ENCODE measurements around the gene SUCO. TPM values are rescaled to one million over a fixed set of nuclear protein-coding genes. Genes with fewer than 3 reads are reported as not detected.

SUCO gene
- total and polyA plus RNA-seq, 2 of the 8 experiments (the other 6 are each of a cell fraction or from before 2014, with no cell fraction given), result 8.3 to 35.8 TPM

DNA sequence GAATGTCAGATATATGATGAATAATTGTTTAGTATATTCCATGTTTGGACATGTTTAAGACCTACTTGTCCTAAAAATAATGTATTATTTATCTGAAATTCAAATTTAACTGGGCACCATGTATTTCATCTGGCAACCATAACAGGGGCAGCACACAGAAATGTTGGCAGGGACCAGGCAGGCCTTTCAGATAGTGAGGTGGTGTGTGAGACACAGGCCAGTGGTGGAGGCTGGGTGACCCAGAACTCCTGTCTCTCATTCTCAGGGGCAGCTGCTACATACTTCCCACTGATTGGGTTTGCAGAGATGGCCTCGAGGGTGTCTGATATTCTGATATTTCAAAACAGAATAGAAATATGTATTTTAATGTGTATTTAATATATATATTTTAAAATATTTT lies 124.6 kb downstream of the SUCO start:
- CTCF ChIA-PET (ENCODE audit: partially characterized antibody), result interaction anchor here (1.6 kb wide), 1 partner anchor 62 kb away, joined by 4 read pairs; no protein-coding TSS in a partner anchor
- H3K9ac ChIP-seq (replicated peaks in 1 of 4; ENCODE audit: extremely low read depth in 1 of 4, low read depth in 3 of 4, low read length in 3 of 4), result no peak overlapping the region
- no peaks in the 10 kb centered on the region for H3K79me2 ChIP-seq (ENCODE audit: control insufficient read depth in 1 of 2, insufficient read depth in 2 of 2, low read length in 2 of 2)
- H3K18ac ChIP-seq (ENCODE audit: extremely low read depth, low read length), result no peak overlapping the region
- H3K14ac ChIP-seq (ENCODE audit: insufficient read length), result no peak overlapping the region
- H3K4me2 ChIP-seq (ENCODE audit: insufficient read depth in 1 of 2, low read depth in 2 of 2, low read length in 2 of 2), result no peak overlapping the region
- no peaks in the 10 kb centered on the region for H3K4me1 ChIP-seq (replicated peaks in 1 of 4; ENCODE audit: control insufficient read depth in 3 of 4, insufficient read depth in 4 of 4, low read length in 3 of 4)
- no peak overlapping the region for H2BK12ac ChIP-seq (ENCODE audit: low read depth, low read length)
- H3K4me3 ChIP-seq (ENCODE audit: extremely low read depth in 1 of 4, insufficient read depth in 2 of 4, low read depth in 3 of 4, low read length in 4 of 4), result no peak overlapping the region
- no peak overlapping the region for H3K56ac ChIP-seq (replicated peaks; ENCODE audit: insufficient read length, low read depth, low read length)
- no peak overlapping the region for H2AFZ ChIP-seq (ENCODE audit: low read length)
- no peak overlapping the region for H4K8ac ChIP-seq (ENCODE audit: extremely low read depth, insufficient read depth, low read length)
- no peak overlapping the region for H2BK20ac ChIP-seq (ENCODE audit: low read length)
- no peak overlapping the region for H2BK5ac ChIP-seq (ENCODE audit: low read depth, low read length)
- no peak overlapping the region for H3K23ac ChIP-seq (ENCODE audit: insufficient read length)
- no peak overlapping the region for H3K27ac ChIP-seq (ENCODE audit: low read depth, low read length)
- no peak overlapping the region for H2BK120ac ChIP-seq (replicated peaks; ENCODE audit: low read depth, low read length)
- no peaks in the 10 kb centered on the region for H3K36me3 ChIP-seq (ENCODE audit: control insufficient read depth in 2 of 4, insufficient read depth in 4 of 4, low read length in 3 of 4)
- H4K20me1 ChIP-seq (replicated peaks in 1 of 2; ENCODE audit: control insufficient read depth in 1 of 2, insufficient read depth in 2 of 2, low read length in 2 of 2), result no peaks in the 10 kb centered on the region
- no peak for FAIRE-seq
- no peak for DNase-seq (ENCODE audit: low read depth in 1 of 2, low spot score in 2 of 2)
- no peak overlapping the region for H3K4ac ChIP-seq (replicated peaks; ENCODE audit: insufficient read length, low read depth, low read length)
- no peaks in the 10 kb centered on the region for H3K79me1 ChIP-seq (ENCODE audit: low read depth, low read length)
- H2BK15ac ChIP-seq (ENCODE audit: low read length), result no peak overlapping the region
- H4K91ac ChIP-seq (replicated peaks; ENCODE audit: insufficient read length, low read length), result no peak overlapping the region
- 88% methylated on average over 1 of the region's 1 CpG; no CpG with 5 or more reads in 1 of the 2 experiments for WGBS, 2 experiments (ENCODE audit: extremely low coverage in 1 of 2, insufficient coverage in 1 of 2, insufficient read length in 1 of 2, insufficient replicate concordance in 2 of 2, low coverage in 1 of 2, low lambda C conversion rate in 2 of 2, missing lambda C conversion rate in 1 of 2)
- POLR2A ChIA-PET (ENCODE audit: partially characterized antibody), result no interaction called here
- no peak overlapping the region for H2AK5ac ChIP-seq (ENCODE audit: low read depth, low read length)
- no peaks in the 10 kb centered on the region for H3K9me3 ChIP-seq (ENCODE audit: insufficient read depth in 2 of 2, low read depth in 1 of 2, low read length in 1 of 2)
- no peaks in the 10 kb centered on the region for H3K23me2 ChIP-seq (ENCODE audit: low read depth, low read length)
- no peak overlapping the region for H4K5ac ChIP-seq (ENCODE audit: insufficient read length, low read depth, low read length)
- no peaks in the 10 kb centered on the region for H3K27me3 ChIP-seq (replicated peaks in 1 of 4; ENCODE audit: control insufficient read depth in 3 of 4, extremely low read depth in 1 of 4, insufficient read depth in 3 of 4, low read length in 3 of 4)
- TF ChIP-seq SAP30 (IDR thresholded peaks at IDR 0.05; ENCODE audit: insufficient read depth, insufficient replicate concordance, low read length), result no peak
- TF ChIP-seq SIRT6 (IDR thresholded peaks at IDR 0.05; ENCODE audit: low read length), result no peak
- no peak for TF ChIP-seq NRF1 (IDR thresholded peaks at IDR 0.05; ENCODE audit: low read depth, low read length)
- TF ChIP-seq CHD1 (IDR thresholded peaks at IDR 0.05; ENCODE audit: low read depth, low read length), result no peak
- no peak for TF ChIP-seq SP4 (IDR thresholded peaks at IDR 0.05; ENCODE audit: low read length)
- no peak for TF ChIP-seq RFX5 (IDR thresholded peaks at IDR 0.05; ENCODE audit: borderline replicate concordance, low read depth, low read length)
- no peak for TF ChIP-seq CBX8 (IDR thresholded peaks at IDR 0.05; ENCODE audit: borderline replicate concordance, low read depth, low read length)
- no peak for TF ChIP-seq HDAC2 (IDR thresholded peaks at IDR 0.05; ENCODE audit: borderline replicate concordance in 1 of 2, low read depth in 2 of 2, low read length in 2 of 2)
- no peak for TF ChIP-seq KDM1A (IDR thresholded peaks at IDR 0.05; ENCODE audit: borderline replicate concordance, low read length)
